Inflammatory macrophage treated with lipopolysaccharide for 4 hours (primary cell): ENCODE results near the gene MLPH.
A peak's percentile ranks its signal among the peaks of the same experiment; 100 is the strongest.
"Not testable (repeated sequence)": the region's sequence is repeated elsewhere in the genome, so short reads cannot be mapped to it uniquely, and the experiment has no call there.

ENCODE experiments used
- DNase-seq: peaks from one replicate; pipeline ENCODE4 v3.0.0-alpha.2; 2020

Gene MLPH

GRCh38 chr2:237592425-237592980, 105.5 kb downstream of the MLPH start:
- DNase-seq, result no peak

- no peak for DNase-seq
These were observed 106.0 kb downstream of the MLPH start for GRCh38 chr2:237593036-237593435.

GRCh38 chr2:237593596-237594320, 106.7 kb downstream of the MLPH start:
- no peak for DNase-seq

GRCh38 chr2:237594514-237594871, 107.4 kb downstream of the MLPH start:
- DNase-seq, result no peak

- not testable (repeated sequence) for DNase-seq
These were observed 108.9 kb downstream of the MLPH start for GRCh38 chr2:237595829-237596519.

- no peak for DNase-seq
These were observed 109.6 kb downstream of the MLPH start for GRCh38 chr2:237596520-237597195.

- DNase-seq, result no peak
These were observed 110.4 kb downstream of the MLPH start for GRCh38 chr2:237597196-237598145.

GRCh38 chr2:237598468-237599208, 111.6 kb downstream of the MLPH start:
- no peak for DNase-seq

- no peak for DNase-seq
These were observed 112.5 kb downstream of the MLPH start for GRCh38 chr2:237599465-237600110.

GRCh38 chr2:237600205-237600846, 113.3 kb downstream of the MLPH start:
- DNase-seq, result peak; percentile 39

- no peak for DNase-seq
These were observed 114.5 kb downstream of the MLPH start for GRCh38 chr2:237601453-237602116.

GRCh38 chr2:237602409-237602808, 115.4 kb downstream of the MLPH start:
- DNase-seq, result no peak

GRCh38 chr2:237603049-237603717, 116.1 kb downstream of the MLPH start:
- no peak for DNase-seq

GRCh38 chr2:237603718-237604362, 116.8 kb downstream of the MLPH start:
- peak; percentile 56 for DNase-seq

GRCh38 chr2:237604391-237604790, 117.3 kb downstream of the MLPH start:
- no peak for DNase-seq
